HepG2 (cell line): Measurements from ENCODE around the gene KCNT2. TPM values are rescaled to one million over a fixed set of nuclear protein-coding genes. Genes with fewer than 3 reads are reported as not detected.

ENCODE experiments used
- ATAC-seq: fragments of 200-7000 bp; cut with Tn5 transposase; 3 replicates; pipeline ENCODE4 v1.9.1; 2020; ENCODE audit warnings: mild to moderate bottlenecking, moderate library complexity
- BruUV-seq: library from RNA; stranded (reverse); fragments of 400-500 nt; replicated peaks from 2 replicates; lab custom pipeline; 2021; lab: Mats Ljungman, UMichigan
- CTCF ChIA-PET: fragments of 300-600 bp; formaldehyde crosslinking; extraction: SDS; loops from one replicate; lab custom pipeline; 2021; ENCODE audit warnings: low total read pairs, inconsistent platforms, low intra/inter-chr PET ratio; lab: Yijun Ruan, JAX
- POLR2A ChIA-PET: fragments of 350-600 bp; sonication (Branson Sonifier 250); formaldehyde crosslinking; loops from one replicate; lab custom pipeline; 2020; ENCODE audit warnings: antibody characterized with exemption, inconsistent platforms; lab: Yijun Ruan, JAX
- DNase-seq: peaks from one replicate; pipeline ENCODE4 v3.0.0-alpha.2; 2015; ENCODE audit warnings: low spot score
- FAIRE-seq: peaks from 3 replicates; lab custom pipeline; 2011; peaks lifted over from hg19 to GRCh38; lab: Jason Lieb, UNC
- H2AFZ ChIP-seq: one replicate; pipeline ENCODE4 v1.6.1; 2011; ENCODE audit warnings: low read length, inconsistent platforms
- H3K27ac ChIP-seq: fragments of 300-600 bp; 3 replicates; pipeline ENCODE4 v1.8.0; 2011; ENCODE audit warnings: mixed run types, mild to moderate bottlenecking, mixed read lengths, low read length, inconsistent platforms; ENCODE audit not compliant: insufficient read depth; ENCODE audit errors: extremely low read length
- H3K27me3 ChIP-seq, 2 experiments: fragments of 200-600 bp in 1 of 2; 2 replicates in 1 of 2; 3 replicates in 1 of 2; pipeline versions ENCODE4 v1.6.0 to v1.8.0; 2011; ENCODE audit warnings: low read length in 2 of 2, mild to moderate bottlenecking in 2 of 2, moderate library complexity in 2 of 2, inconsistent platforms in 1 of 2; ENCODE audit not compliant: insufficient read depth in 2 of 2, control insufficient read depth in 1 of 2
- H3K36me3 ChIP-seq, 2 experiments: fragments of 200-600 bp in 1 of 2; replicated peaks in 1 of 2; 2 replicates in 1 of 2; 3 replicates in 1 of 2; pipeline versions ENCODE4 v1.5.1 to v1.8.0; 2011; ENCODE audit warnings: low read length in 2 of 2, inconsistent platforms in 1 of 2; ENCODE audit not compliant: insufficient read depth in 2 of 2, control insufficient read depth in 1 of 2
- H3K4me1 ChIP-seq: 2 replicates; pipeline ENCODE4 v1.5.1; 2012; ENCODE audit warnings: low read length, inconsistent platforms; ENCODE audit not compliant: insufficient read depth
- H3K4me2 ChIP-seq: 2 replicates; pipeline ENCODE4 v1.6.0; 2011; ENCODE audit warnings: low read depth, low read length, inconsistent platforms
- H3K4me3 ChIP-seq, 3 experiments: fragments of 200-600 bp in 1 of 3; sonication (generic), shearing (Covaris generic) in 1 of 3; replicated peaks in 1 of 3; 2 replicates each; pipeline ENCODE4 v1.5.1; 2011 to 2016; ENCODE audit warnings: low read length in 3 of 3, inconsistent platforms in 2 of 3, low read depth in 2 of 3, mild to moderate bottlenecking in 2 of 3, control low read depth in 1 of 3, mixed read lengths in 1 of 3; ENCODE audit not compliant: insufficient read depth in 1 of 3
- H3K79me2 ChIP-seq: one replicate; pipeline ENCODE4 v1.6.1; 2011; ENCODE audit warnings: low read length, inconsistent platforms; ENCODE audit not compliant: insufficient read depth
- H3K9ac ChIP-seq: 2 replicates; pipeline ENCODE4 v1.6.0; 2011; ENCODE audit warnings: mild to moderate bottlenecking, low read depth, low read length, inconsistent platforms; ENCODE audit not compliant: insufficient read depth
- H3K9me3 ChIP-seq: 2 replicates; pipeline ENCODE4 v1.5.1; 2012; ENCODE audit warnings: mild to moderate bottlenecking, low read length
- H4K20me1 ChIP-seq: 2 replicates; pipeline ENCODE4 v1.6.0; 2011; ENCODE audit warnings: inconsistent platforms, mild to moderate bottlenecking, low read length, moderate library complexity; ENCODE audit not compliant: insufficient read depth
- MED1 ChIP-seq: sonication (generic); formaldehyde crosslinking; IDR thresholded peaks from 2 replicates; pipeline ENCODE4 v1.4.0; 2020; ENCODE audit warnings: missing genetic modification reagents
- ZFP82 ChIP-seq: sonication (generic); formaldehyde crosslinking; IDR thresholded peaks from 2 replicates; pipeline ENCODE4 v1.5.1; 2020; ENCODE audit warnings: mild to moderate bottlenecking, missing genetic modification reagents, borderline replicate concordance
- ZNF263 ChIP-seq: sonication (generic); formaldehyde crosslinking; IDR thresholded peaks from 2 replicates; pipeline ENCODE4 v1.4.0; 2020; ENCODE audit warnings: missing genetic modification reagents
- WGBS: methylation state at CpG from one replicate; pipeline ENCODE4 v1.1.6; 2017; ENCODE audit warnings: low lambda C conversion rate; 5-methylcytosine and 5-hydroxymethylcytosine counted together
- in situ Hi-C: cut with HindIII; loops from 2 replicates; pipeline ENCODE4 v1.10.0; 2017; ENCODE audit warnings: low pct_unique_long_range_greater_than_20kb; ENCODE audit not compliant: extremely low pct_ligation_motif_present
- intact Hi-C: fragments of 100-400 bp; cut with micrococcal nuclease; formaldehyde crosslinking; loops from one replicate; pipeline ENCODE4 v1.10.0; 2022; ENCODE audit not compliant: unreplicated experiment
- microRNA-seq: library from miRNA; unstranded; fragments of <30 nt; microRNA quantifications from one replicate; pipeline ENCODE4, GENCODE V29; 2020
- polyA plus RNA-seq, 8 experiments: library from polyadenylated mRNA; depleted of rRNA in 3 of 8; stranded (reverse) in 7 of 8; unstranded in 1 of 8; fragments of >200 nt; fragmentation: Illumina TruSeq in 4 of 8; extraction: Trizol in 4 of 8; gene quantifications; 2 replicates each; pipeline versions ENCODE4 v1.2.1 to v1.2.3, GENCODE V29; 2011 to 2016; ENCODE audit warnings: low read depth in 4 of 8, missing spikeins in 1 of 8, mixed read lengths in 1 of 8; ENCODE audit not compliant: insufficient read depth in 1 of 8
- small RNA-seq, 3 experiments: library from RNA; depleted of rRNA; stranded (forward); fragments of <200 nt; gene quantifications; one replicate each; pipeline ENCODE3, GENCODE V24; 2012; ENCODE audit warnings: low read depth in 2 of 3, low replicate concordance in 1 of 3; ENCODE audit not compliant: insufficient read length in 3 of 3, insufficient read depth in 2 of 3
- total RNA-seq, 5 experiments: library from RNA; depleted of rRNA; stranded (reverse); fragments of >200 nt; fragmentation: Illumina TruSeq; extraction: Trizol; gene quantifications; 2 replicates each; pipeline ENCODE4 v1.2.3, GENCODE V29; 2016; ENCODE audit warnings: low read depth in 1 of 5

Gene KCNT2
- total and polyA plus RNA-seq, 2 of the 13 experiments (the other 11 are each of a cell fraction or from before 2014, with no cell fraction given), result not detected

DNA sequence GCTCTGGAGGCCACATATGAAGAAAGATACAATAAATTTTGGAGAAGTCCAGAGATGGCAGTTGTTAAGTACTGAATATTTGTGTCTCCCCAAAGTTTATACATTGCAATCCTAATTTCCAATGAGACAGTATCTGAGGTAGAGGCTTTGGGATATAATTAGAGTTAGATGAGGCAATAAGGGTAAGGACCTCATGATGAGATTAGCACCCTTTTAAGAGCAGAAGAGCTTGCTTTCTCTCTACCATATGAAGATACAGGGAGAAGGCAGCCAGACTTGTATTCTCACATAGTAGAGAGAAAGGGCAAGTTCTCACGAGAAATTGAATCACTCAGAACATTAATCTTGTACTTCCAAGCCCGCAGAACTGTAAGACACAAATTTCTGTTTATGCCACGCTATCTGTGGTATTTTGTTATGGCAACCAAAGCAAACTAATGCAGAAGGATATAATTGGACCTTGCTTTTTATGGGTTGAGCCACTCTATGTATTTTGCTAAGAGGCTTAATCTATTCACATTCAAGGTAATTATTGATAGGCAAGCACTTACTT lies 430.1 kb downstream of the KCNT2 start:
- POLR2A ChIA-PET, result no interaction called here
- in situ Hi-C loops, result no loop called here
- BruUV-seq, result no TSS peak

More for the DNA sequence above, 430.1 kb downstream of the KCNT2 start:
- WGBS, result 28% methylated on average over 3 of the region's 3 CpGs
- Histone ChIP-seq H3K27ac (no peak overlapping the region), H4K20me1 (no peaks in the 10 kb centered on the region), H3K79me2 (no peaks in the 10 kb centered on the region), H3K4me1 (no peaks in the 10 kb centered on the region), H3K4me3 (no peak overlapping the region), H3K27me3 (no peaks in the 10 kb centered on the region), H3K9me3 (no peaks in the 10 kb centered on the region), H3K36me3 (no peaks in the 10 kb centered on the region), H3K9ac (no peak overlapping the region), H2AFZ (no peak overlapping the region), H3K4me2 (no peak overlapping the region)
- intact Hi-C loops, result no loop called here
- no peak for TF ChIP-seq ZNF263 (CRISPR knock-in tag)
- no peak for TF ChIP-seq MED1 (CRISPR knock-in tag)
- no peak for TF ChIP-seq ZFP82
- DNase-seq (no peak), ATAC-seq (no peak), FAIRE-seq (no peak)
- CTCF ChIA-PET, result no interaction called here

Small RNA genes lying within 50 kb of the gene (microRNA-seq; reads per million reads assigned to microRNA genes)
- not detected for gene MIR4735

Small RNA genes lying within 50 kb of the gene (small RNA-seq; reads per million reads assigned to genes)
- 0 reads per million in 3 experiments for gene MIR4735

Other genes starting within 250 kb of the KCNT2 start
- gene CFH, start 43.6 kb upstream of the KCNT2 start, total RNA-seq (2016; rRNA removed; fragmentation: Illumina TruSeq; extraction: Trizol), result not detected in 2 replicates
- 0.03 TPM in 1 of 2 replicates, not detected in the other for gene CFH, start 43.6 kb upstream of the KCNT2 start, polyA plus RNA-seq (2011; rRNA removed)
- gene CFHR3, start 166.4 kb upstream of the KCNT2 start, total RNA-seq (2016; rRNA removed; fragmentation: Illumina TruSeq; extraction: Trizol), result not detected in 2 replicates
- gene CFHR3, start 166.4 kb upstream of the KCNT2 start, polyA plus RNA-seq (2011; rRNA removed), result not detected in 2 replicates
- gene CFHR1, start 211.3 kb upstream of the KCNT2 start, total RNA-seq (2016; rRNA removed; fragmentation: Illumina TruSeq; extraction: Trizol), result not detected in 2 replicates
- not detected in 2 replicates for gene CFHR1, start 211.3 kb upstream of the KCNT2 start, polyA plus RNA-seq (2011; rRNA removed)